ENCODE measurements around the gene ASTN2. TPM values are rescaled to one million over a fixed set of nuclear protein-coding genes. Genes with fewer than 3 reads are reported as not detected.
A peak's percentile ranks its signal among the peaks of the same experiment; 100 is the strongest.

Gene ASTN2
- total RNA-seq, 1 donor from 2014 or later = 0.53 TPM

GRCh38 chr9:116870566-116870965 lies 544.3 kb downstream of the ASTN2 start:
- FAIRE-seq (peak; percentile 98), DNase-seq (ENCODE audit: low read depth) (peak; percentile 96)
- H3K36me3 ChIP-seq (ENCODE audit: control insufficient read depth, insufficient read depth, low read length) = no peaks in the 10 kb centered on the region
- TF ChIP-seq CTCF (IDR thresholded peaks at IDR 0.05; ENCODE audit: insufficient read depth, low read length, severe bottlenecking) = no peak
- no peak overlapping the region for H3K4me3 ChIP-seq (ENCODE audit: low read depth, low read length)
- H3K27me3 ChIP-seq (ENCODE audit: control insufficient read depth, insufficient read depth, low read length) = no peaks in the 10 kb centered on the region

GRCh38 chr9:116868201-116868600 lies 546.7 kb downstream of the ASTN2 start:
- DNase-seq (ENCODE audit: low read depth) = no peak
- Histone ChIP-seq H3K36me3 (ENCODE audit: control insufficient read depth, insufficient read depth, low read length) (no peaks in the 10 kb centered on the region), H3K4me3 (ENCODE audit: low read depth, low read length) (no peak overlapping the region), H3K27me3 (ENCODE audit: control insufficient read depth, insufficient read depth, low read length) (no peaks in the 10 kb centered on the region)
- no peak for TF ChIP-seq CTCF (IDR thresholded peaks at IDR 0.05; ENCODE audit: insufficient read depth, low read length, severe bottlenecking)
- no peak for FAIRE-seq

- no peaks in the 10 kb centered on the region for H3K36me3 ChIP-seq (ENCODE audit: control insufficient read depth, insufficient read depth, low read length)
- no peak for TF ChIP-seq CTCF (IDR thresholded peaks at IDR 0.05; ENCODE audit: insufficient read depth, low read length, severe bottlenecking)
- no peak for FAIRE-seq
- no peak overlapping the region for H3K4me3 ChIP-seq (ENCODE audit: low read depth, low read length)
- no peaks in the 10 kb centered on the region for H3K27me3 ChIP-seq (ENCODE audit: control insufficient read depth, insufficient read depth, low read length)
- DNase-seq (ENCODE audit: low read depth) = no peak
These were observed 553.5 kb downstream of the ASTN2 start for GRCh38 chr9:116861321-116861720.

- no peaks in the 10 kb centered on the region for H3K27me3 ChIP-seq (ENCODE audit: control insufficient read depth, insufficient read depth, low read length)
- peak; percentile 95 for FAIRE-seq
- peak; percentile 81 for TF ChIP-seq CTCF (IDR thresholded peaks at IDR 0.05; ENCODE audit: insufficient read depth, low read length, severe bottlenecking)
These were observed 554.2 kb downstream of the ASTN2 start for GRCh38 chr9:116860509-116861120.

GRCh38 chr9:116859763-116860162 lies 555.1 kb downstream of the ASTN2 start:
- Histone ChIP-seq H3K36me3 (ENCODE audit: control insufficient read depth, insufficient read depth, low read length) (no peaks in the 10 kb centered on the region), H3K27me3 (ENCODE audit: control insufficient read depth, insufficient read depth, low read length) (no peaks in the 10 kb centered on the region), H3K4me3 (ENCODE audit: low read depth, low read length) (no peak overlapping the region)
- peak; percentile 28 for FAIRE-seq
- DNase-seq (ENCODE audit: low read depth) = peak; percentile 91
- TF ChIP-seq CTCF (IDR thresholded peaks at IDR 0.05; ENCODE audit: insufficient read depth, low read length, severe bottlenecking) = peak; percentile 26

More at GRCh38 chr9:116860509-116861120, 554.2 kb downstream of the ASTN2 start:
- H3K4me3 ChIP-seq (ENCODE audit: low read depth, low read length) = no peak overlapping the region
- no peaks in the 10 kb centered on the region for H3K36me3 ChIP-seq (ENCODE audit: control insufficient read depth, insufficient read depth, low read length)
- peak; percentile 67 for DNase-seq (ENCODE audit: low read depth)

- Histone ChIP-seq H3K4me3 (ENCODE audit: low read depth, low read length) (no peak overlapping the region), H3K27me3 (ENCODE audit: control insufficient read depth, insufficient read depth, low read length) (no peaks in the 10 kb centered on the region), H3K36me3 (ENCODE audit: control insufficient read depth, insufficient read depth, low read length) (no peaks in the 10 kb centered on the region)
- FAIRE-seq (no peak), DNase-seq (ENCODE audit: low read depth) (peak; percentile 34)
- no peak for TF ChIP-seq CTCF (IDR thresholded peaks at IDR 0.05; ENCODE audit: insufficient read depth, low read length, severe bottlenecking)
These were observed 557.5 kb downstream of the ASTN2 start for GRCh38 chr9:116857321-116857720.

All from bronchial epithelial cell (primary cell).